ELR (cell line): ENCODE data around the gene PSMD4.
"Not testable (repeated sequence)": the region's sequence is repeated elsewhere in the genome, so short reads cannot be mapped to it uniquely, and the experiment has no call there.

Experiments
- DNase-seq: peaks from one replicate; pipeline ENCODE4 v3.0.0-alpha.2; 2015; ENCODE audit warnings: low read depth

Gene PSMD4

GRCh38 chr1:151273924-151274466 lies 19.5 kb downstream of the PSMD4 start:
- no peak for DNase-seq

- not testable (repeated sequence) for DNase-seq
These were observed 20.8 kb downstream of the PSMD4 start for GRCh38 chr1:151275341-151275740.

- DNase-seq, result no peak
These were observed 22.7 kb downstream of the PSMD4 start for GRCh38 chr1:151277249-151277648.

GRCh38 chr1:151281225-151281968 lies 26.9 kb downstream of the PSMD4 start:
- DNase-seq, result peak; percentile 98

- peak; percentile 100 for DNase-seq
These were observed 27.7 kb downstream of the PSMD4 start, which contains the start of gene ZNF687 for GRCh38 chr1:151281969-151282882. TSS of gene ZNF687 (plus strand) at chr1:151282299. CDS start at chr1:151286292, 3,993 bp downstream.

- DNase-seq, result peak; percentile 36
These were observed 28.6 kb downstream of the PSMD4 start for GRCh38 chr1:151282883-151283725.

- no peak for DNase-seq
These were observed 29.6 kb downstream of the PSMD4 start for GRCh38 chr1:151284013-151284577.

- DNase-seq, result no peak
These were observed 32.2 kb downstream of the PSMD4 start for GRCh38 chr1:151286619-151287340.

GRCh38 chr1:151287341-151287699 lies 32.8 kb downstream of the PSMD4 start:
- DNase-seq, result no peak

- no peak for DNase-seq
These were observed 33.4 kb downstream of the PSMD4 start for GRCh38 chr1:151287767-151288500.

GRCh38 chr1:151288502-151288901 lies 34.0 kb downstream of the PSMD4 start:
- no peak for DNase-seq

GRCh38 chr1:151289080-151289935 lies 34.8 kb downstream of the PSMD4 start:
- DNase-seq, result no peak

- DNase-seq, result no peak
These were observed 35.6 kb downstream of the PSMD4 start for GRCh38 chr1:151289991-151290708.

- no peak for DNase-seq
These were observed 36.3 kb downstream of the PSMD4 start for GRCh38 chr1:151290709-151291303.

- DNase-seq, result peak; percentile 34
These were observed 37.9 kb downstream of the PSMD4 start for GRCh38 chr1:151292207-151293030.

- no peak for DNase-seq
These were observed 38.6 kb downstream of the PSMD4 start for GRCh38 chr1:151293093-151293492.
